Osteocyte (in vitro differentiated cells): Measurements from ENCODE around the gene PLEKHH1. TPM values are rescaled to one million over a fixed set of nuclear protein-coding genes. Genes with fewer than 3 reads are reported as not detected.
A peak's percentile ranks its signal among the peaks of the same experiment; 100 is the strongest.

Source experiments
- DNase-seq: peaks from one replicate; pipeline ENCODE4 v3.0.0; 2021; ENCODE audit warnings: mixed read lengths; ENCODE audit not compliant: unreplicated experiment; ENCODE audit errors: extremely low spot score
- H3K27ac Mint-ChIP-seq: one replicate; pipeline ENCODE4 v1.8.0; 2021; ENCODE audit warnings: mild to moderate bottlenecking, mixed read lengths; ENCODE audit not compliant: unreplicated experiment
- H3K27me3 Mint-ChIP-seq: one replicate; pipeline ENCODE4 v1.8.0; 2021; ENCODE audit warnings: mixed read lengths; ENCODE audit not compliant: unreplicated experiment
- H3K36me3 Mint-ChIP-seq: one replicate; pipeline ENCODE4 v1.8.0; 2021; ENCODE audit warnings: mixed read lengths; ENCODE audit not compliant: unreplicated experiment
- H3K4me1 Mint-ChIP-seq: one replicate; pipeline ENCODE4 v1.8.0; 2021; ENCODE audit warnings: mixed read lengths; ENCODE audit not compliant: unreplicated experiment
- H3K4me3 Mint-ChIP-seq: one replicate; pipeline ENCODE4 v1.8.0; 2021; ENCODE audit warnings: mild to moderate bottlenecking, moderate library complexity, mixed read lengths; ENCODE audit not compliant: unreplicated experiment
- H3K9me3 Mint-ChIP-seq: one replicate; pipeline ENCODE4 v1.8.0; 2021; ENCODE audit warnings: mixed read lengths; ENCODE audit not compliant: unreplicated experiment
- long read RNA-seq: library from polyadenylated mRNA; unstranded; transcript quantifications from one replicate; pipeline ENCODE4 v2.0.0, GENCODE V29; 2021
- total RNA-seq: library from RNA; stranded (reverse); gene quantifications from 2 replicates; pipeline ENCODE4 v1.2.1, GENCODE V29; 2021
- TF ChIP-seq, protein P1 (sequence below): fragments of 200-600 bp; sonication (generic); IDR thresholded peaks from 2 replicates; pipeline ENCODE4 v1.5.0; 2021; ENCODE audit warnings: antibody characterized with exemption, mild to moderate bottlenecking, moderate library complexity

PLEKHH1 gene
- 0.50 and 1.0 TPM in 2 replicates for total RNA-seq
- long read RNA-seq: 0 reads

DNA sequence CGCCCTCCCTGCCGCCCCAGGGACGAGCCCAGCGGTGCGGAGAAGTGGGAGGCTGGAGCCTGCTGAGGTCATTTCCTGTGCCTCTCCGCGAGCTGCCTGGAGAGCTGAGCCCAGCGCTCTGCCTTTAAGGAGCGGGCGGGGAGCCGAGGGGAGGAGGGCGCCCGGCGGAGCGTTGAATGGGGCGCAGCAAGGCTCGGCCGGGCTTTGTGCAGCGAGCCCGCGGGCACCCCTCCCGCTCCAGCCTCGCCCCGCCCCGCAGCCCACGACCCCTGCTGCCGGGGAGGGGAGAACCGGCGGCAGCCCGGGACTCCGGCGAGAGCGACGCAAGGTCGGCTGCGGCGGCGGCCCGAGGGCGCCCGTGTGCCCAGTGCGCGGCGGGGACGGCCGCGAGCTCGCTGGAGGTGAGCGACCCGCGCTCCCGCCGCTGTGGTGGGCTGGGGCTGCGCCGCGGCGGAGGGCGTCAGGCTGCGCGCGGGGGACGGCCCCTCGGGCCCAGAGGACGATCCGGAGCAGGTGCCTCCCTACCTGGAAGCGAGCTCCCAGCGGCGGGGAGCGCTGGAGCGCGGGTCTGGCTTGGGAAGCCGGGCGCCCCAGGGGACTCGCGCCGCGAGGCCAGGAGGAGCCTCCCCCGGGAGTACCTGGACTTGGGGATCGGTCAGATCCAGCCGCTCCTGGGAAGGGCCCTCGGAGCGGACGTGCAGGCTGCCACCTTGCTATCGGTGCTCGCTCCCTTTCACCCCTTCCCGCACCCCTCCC lies at the start of gene PLEKHH1:
TSS of gene PLEKHH1 (plus strand) at position 293 of the 756 bp plus-strand sequence. CDS start 8,578 bp downstream, outside the sequence.
- no peaks in the 10 kb centered on the region for H3K36me3 Mint-ChIP-seq
- peaks cover 31% of the 10 kb centered on the region for H3K27me3 Mint-ChIP-seq
- TF ChIP-seq, protein P1, sequence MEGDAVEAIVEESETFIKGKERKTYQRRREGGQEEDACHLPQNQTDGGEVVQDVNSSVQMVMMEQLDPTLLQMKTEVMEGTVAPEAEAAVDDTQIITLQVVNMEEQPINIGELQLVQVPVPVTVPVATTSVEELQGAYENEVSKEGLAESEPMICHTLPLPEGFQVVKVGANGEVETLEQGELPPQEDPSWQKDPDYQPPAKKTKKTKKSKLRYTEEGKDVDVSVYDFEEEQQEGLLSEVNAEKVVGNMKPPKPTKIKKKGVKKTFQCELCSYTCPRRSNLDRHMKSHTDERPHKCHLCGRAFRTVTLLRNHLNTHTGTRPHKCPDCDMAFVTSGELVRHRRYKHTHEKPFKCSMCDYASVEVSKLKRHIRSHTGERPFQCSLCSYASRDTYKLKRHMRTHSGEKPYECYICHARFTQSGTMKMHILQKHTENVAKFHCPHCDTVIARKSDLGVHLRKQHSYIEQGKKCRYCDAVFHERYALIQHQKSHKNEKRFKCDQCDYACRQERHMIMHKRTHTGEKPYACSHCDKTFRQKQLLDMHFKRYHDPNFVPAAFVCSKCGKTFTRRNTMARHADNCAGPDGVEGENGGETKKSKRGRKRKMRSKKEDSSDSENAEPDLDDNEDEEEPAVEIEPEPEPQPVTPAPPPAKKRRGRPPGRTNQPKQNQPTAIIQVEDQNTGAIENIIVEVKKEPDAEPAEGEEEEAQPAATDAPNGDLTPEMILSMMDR: no peak
- peak within 1 kb of the TSS; percentile 72 for H3K4me3 Mint-ChIP-seq
- H3K4me1 Mint-ChIP-seq: peaks cover 5% of the 10 kb centered on the region
- no peak within 1 kb of the TSS for H3K27ac Mint-ChIP-seq
- DNase-seq: no peak
- H3K9me3 Mint-ChIP-seq: no peaks in the 10 kb centered on the region

DNA sequence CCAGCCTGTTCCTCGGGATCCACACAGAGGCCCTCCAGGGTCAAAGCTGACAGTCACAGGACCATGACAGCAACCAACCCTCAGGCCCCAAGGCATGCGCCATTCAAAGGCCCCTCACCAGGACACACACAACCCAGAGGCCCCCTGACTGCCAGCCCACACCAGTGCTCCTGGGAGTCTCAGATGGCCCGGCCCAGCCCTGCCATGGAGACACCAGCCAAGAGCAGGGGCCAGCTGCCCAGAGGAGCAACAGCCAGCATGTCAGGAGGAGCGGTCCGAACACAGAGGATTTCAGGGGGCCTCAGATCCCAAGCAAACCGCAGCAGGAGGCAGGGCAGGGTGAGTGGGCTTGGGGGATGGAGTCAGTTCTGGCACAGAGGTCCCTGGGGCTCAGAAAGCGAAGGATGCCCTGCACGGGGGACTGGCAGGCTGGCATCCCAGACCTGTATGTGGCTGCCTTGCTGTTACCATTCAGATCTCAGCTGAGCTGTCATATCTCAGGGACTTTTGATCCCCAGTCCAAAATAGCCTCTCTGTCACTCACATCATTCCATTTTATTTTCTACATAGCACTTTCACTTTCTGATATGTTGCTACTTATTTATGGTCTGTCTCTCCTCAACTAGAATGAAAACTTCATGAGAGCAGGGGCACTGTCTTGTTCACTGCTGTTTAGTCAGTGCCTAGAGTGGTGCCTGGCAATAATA lies 49.4 kb upstream of the PLEKHH1 start:
- H3K4me3 Mint-ChIP-seq: no peak overlapping the region
- H3K9me3 Mint-ChIP-seq: no peaks in the 10 kb centered on the region
- TF ChIP-seq, protein P1: no peak
- peaks cover 2% of the 10 kb centered on the region for H3K4me1 Mint-ChIP-seq
- H3K27me3 Mint-ChIP-seq: peaks cover 15% of the 10 kb centered on the region
- no peaks in the 10 kb centered on the region for H3K36me3 Mint-ChIP-seq
- no peak for DNase-seq
- H3K27ac Mint-ChIP-seq: no peak overlapping the region

DNA sequence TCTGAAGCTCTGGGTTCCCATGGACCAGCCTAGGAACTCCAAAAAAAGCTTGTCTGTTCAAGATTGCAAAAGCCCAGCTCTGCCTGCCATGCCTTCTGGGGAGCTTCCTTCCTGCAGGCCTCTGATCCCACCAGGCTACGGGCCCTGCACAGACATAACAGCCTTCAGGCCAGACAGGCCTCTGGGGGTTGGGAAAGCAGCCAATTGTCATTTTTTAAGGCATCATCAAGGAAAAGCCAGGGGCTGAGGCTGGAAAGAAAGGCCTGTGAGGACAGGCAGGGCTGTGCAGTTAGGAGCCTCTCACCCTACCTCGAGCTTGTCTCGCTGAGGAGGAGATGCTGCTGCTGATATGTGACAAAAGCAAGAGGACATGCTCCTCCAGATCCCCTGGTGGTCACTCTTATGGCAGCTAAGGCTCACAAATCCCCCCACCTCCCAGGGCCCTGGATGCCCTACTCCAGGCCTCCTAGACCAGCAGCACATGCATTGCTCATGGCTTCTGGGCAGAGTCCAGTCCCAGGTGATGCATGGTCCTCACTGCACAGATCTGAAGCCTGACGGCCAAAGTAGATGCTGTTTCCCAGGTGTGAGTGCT lies 47.5 kb upstream of the PLEKHH1 start:
- no peak for DNase-seq
- H3K36me3 Mint-ChIP-seq: no peaks in the 10 kb centered on the region
- H3K9me3 Mint-ChIP-seq: no peaks in the 10 kb centered on the region
- peaks cover 2% of the 10 kb centered on the region for H3K4me1 Mint-ChIP-seq
- H3K4me3 Mint-ChIP-seq: no peak overlapping the region
- TF ChIP-seq, protein P1: no peak
- H3K27ac Mint-ChIP-seq: no peak overlapping the region
- peaks cover 11% of the 10 kb centered on the region for H3K27me3 Mint-ChIP-seq

DNA sequence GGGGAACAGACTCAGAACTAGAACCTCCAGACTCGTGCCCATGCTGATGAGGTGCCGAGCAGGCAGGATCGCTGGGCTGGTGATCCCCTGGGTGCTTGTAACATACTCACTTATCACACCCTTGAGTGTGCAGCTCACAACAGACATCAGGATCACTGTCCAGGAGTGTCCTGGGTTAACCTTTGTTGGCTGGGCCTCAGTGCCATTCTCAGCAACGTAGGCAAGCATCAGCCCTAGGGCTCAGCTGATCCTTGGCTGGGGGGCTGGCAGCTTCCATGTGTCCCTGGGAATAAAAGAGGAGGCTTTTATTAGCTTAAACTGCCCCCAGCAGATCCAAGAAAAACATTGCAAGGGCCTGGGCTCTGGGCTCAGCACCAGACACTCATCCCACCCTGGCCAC lies 46.2 kb upstream of the PLEKHH1 start:
- Mint-ChIP-seq H3K36me3 (no peaks in the 10 kb centered on the region), H3K27me3 (peaks cover 4% of the 10 kb centered on the region)

More for the DNA sequence above, 46.2 kb upstream of the PLEKHH1 start:
- TF ChIP-seq, protein P1: no peak
- no peaks in the 10 kb centered on the region for H3K9me3 Mint-ChIP-seq
- no peak for DNase-seq
- H3K4me1 Mint-ChIP-seq: peaks cover 2% of the 10 kb centered on the region
- no peak overlapping the region for H3K4me3 Mint-ChIP-seq
- no peak overlapping the region for H3K27ac Mint-ChIP-seq
